H1 (cell line): ENCODE results near the gene JAKMIP1.

ENCODE experiments used
- CTCF ChIP-seq, 3 experiments: IDR thresholded peaks; 1 replicate in 2 of 3; 2 replicates in 1 of 3; pipeline versions ENCODE4 v1.5.1 to v1.6.1; 2011; ENCODE audit warnings: low read length in 3 of 3, mild to moderate bottlenecking in 3 of 3, inconsistent platforms in 2 of 3, low read depth in 1 of 3, moderate library complexity in 1 of 3; ENCODE audit not compliant: insufficient read depth in 1 of 3; ENCODE audit errors: control extremely low read depth in 1 of 3
- EP300 ChIP-seq, 2 experiments: IDR thresholded peaks; 1 replicate in 1 of 2; 2 replicates in 1 of 2; pipeline ENCODE4 v1.6.1; 2011 to 2012; ENCODE audit warnings: low read depth in 2 of 2, low read length in 2 of 2, mild to moderate bottlenecking in 2 of 2, borderline replicate concordance in 1 of 2, inconsistent platforms in 1 of 2, moderate library complexity in 1 of 2
- GTF2F1 ChIP-seq: IDR thresholded peaks from 2 replicates; pipeline ENCODE4 v1.6.1; 2012; ENCODE audit warnings: low read depth, low read length, improper control_type of control experiment, borderline replicate concordance
- JUN ChIP-seq: IDR thresholded peaks from 2 replicates; pipeline ENCODE4 v1.6.1; 2011; ENCODE audit warnings: low read depth, mild to moderate bottlenecking, improper control_type of control experiment, low read length
- POLR2AphosphoS5 ChIP-seq: IDR thresholded peaks from 2 replicates; pipeline ENCODE4 v1.6.1; 2011; ENCODE audit warnings: low read depth, low read length
- RAD21 ChIP-seq, 2 experiments: IDR thresholded peaks in 1 of 2; conservative IDR thresholded peaks in 1 of 2; 2 replicates each; pipeline ENCODE4 v1.6.1; 2011; ENCODE audit warnings: low read depth in 2 of 2, low read length in 2 of 2, improper control_type of control experiment in 1 of 2, inconsistent platforms in 1 of 2, mild to moderate bottlenecking in 1 of 2, moderate library complexity in 1 of 2
- RXRA ChIP-seq: IDR thresholded peaks from 2 replicates; pipeline ENCODE4 v1.6.1; 2011; ENCODE audit warnings: low read depth, mild to moderate bottlenecking, low read length, moderate library complexity; ENCODE audit not compliant: insufficient read depth
- YY1 ChIP-seq: IDR thresholded peaks from 2 replicates; pipeline ENCODE4 v1.6.1; 2011; ENCODE audit warnings: low read depth, mild to moderate bottlenecking, low read length
- ZNF274 ChIP-seq: IDR thresholded peaks from 2 replicates; pipeline ENCODE4 v1.7.0; 2012; ENCODE audit warnings: low read length, borderline replicate concordance; ENCODE audit errors: extremely low read depth

GRCh38 chr4:6196871-6197270 is 3.5 kb downstream of the JAKMIP1 start:
- TF ChIP-seq POLR2AphosphoS5 = no peak
- no peak for TF ChIP-seq EP300 (IDR thresholded peaks at IDR 0.05; ENCODE audit: borderline replicate concordance in 1 of 2, low read depth in 2 of 2, low read length in 2 of 2)
- no peak for TF ChIP-seq CTCF (IDR thresholded peaks at IDR 0.05; ENCODE audit: control extremely low read depth in 1 of 3, insufficient read depth in 1 of 3, low read depth in 1 of 3, low read length in 3 of 3)
- TF ChIP-seq JUN = no peak
- no peak for TF ChIP-seq GTF2F1
- no peak for TF ChIP-seq ZNF274
- no peak for TF ChIP-seq YY1
- TF ChIP-seq RAD21 (IDR thresholded peaks at IDR 0.05 in 1 of 2, conservative IDR thresholded peaks at IDR 0.05 in 1 of 2; ENCODE audit: low read depth in 2 of 2, low read length in 2 of 2) = no peak
- TF ChIP-seq RXRA = no peak
